H1 (cell line): Measurements from ENCODE around the gene KLHL17. TPM values are rescaled to one million over a fixed set of nuclear protein-coding genes. Genes with fewer than 3 reads are reported as not detected.

Experiments used
- CHD2 ChIP-seq: IDR thresholded peaks from 2 replicates; pipeline ENCODE4 v1.6.1; 2012; ENCODE audit warnings: low read length, improper control_type of control experiment
- CREB1 ChIP-seq: IDR thresholded peaks from 2 replicates; pipeline ENCODE4 v1.6.1; 2012; ENCODE audit warnings: inconsistent platforms
- POLR2A ChIP-seq, 2 experiments: IDR thresholded peaks; 1 replicate in 1 of 2; 2 replicates in 1 of 2; pipeline ENCODE4 v1.6.1; 2011; ENCODE audit warnings: low read depth in 2 of 2, low read length in 2 of 2, mild to moderate bottlenecking in 2 of 2; ENCODE audit errors: control extremely low read depth in 1 of 2
- SAP30 ChIP-seq: fragments of 300-600 bp; sonication (generic); IDR thresholded peaks from 2 replicates; pipeline ENCODE4 v1.7.1; 2012; ENCODE audit warnings: low read length, moderate library complexity, mild to moderate bottlenecking, inconsistent platforms; ENCODE audit not compliant: insufficient read depth, insufficient replicate concordance
- SIX5 ChIP-seq: IDR thresholded peaks from 2 replicates; pipeline ENCODE4 v1.6.1; 2011; ENCODE audit warnings: mild to moderate bottlenecking, low read depth, low read length
- TEAD4 ChIP-seq: IDR thresholded peaks from 2 replicates; pipeline ENCODE4 v1.6.1; 2012; ENCODE audit warnings: low read depth, low read length, inconsistent platforms, mixed read lengths
- polyA plus RNA-seq, 7 experiments: library from polyadenylated mRNA; depleted of rRNA in 3 of 7; stranded (reverse) in 5 of 7; unstranded in 2 of 7; fragments of >200 nt in 5 of 7; fragments of 200-250 nt in 2 of 7; gene quantifications; 1 replicate in 5 of 7; 2 replicates in 1 of 7; 4 replicates in 1 of 7; pipeline versions ENCODE4 v1.2.1 to v1.2.3, GENCODE V29; 2011 to 2013; ENCODE audit warnings: missing spikeins in 2 of 7, mixed read lengths in 2 of 7
- total RNA-seq: library from RNA; stranded (reverse); fragmentation: NEBNext Ultra II Directional; extraction: Animal tissue kit (Norgen Biotek cat#: 25700); gene quantifications from 2 replicates; pipeline ENCODE4 v1.2.1, GENCODE V29; 2021
- TF ChIP-seq, protein P1 (sequence below): IDR thresholded peaks from 2 replicates; pipeline ENCODE4 v1.6.1; 2012; ENCODE audit warnings: inconsistent platforms

Gene KLHL17
- total and polyA plus RNA-seq, 2 of the 8 experiments (the other 6 are each of a cell fraction or from before 2014, with no cell fraction given) = 32.6 to 36.1 TPM

DNA sequence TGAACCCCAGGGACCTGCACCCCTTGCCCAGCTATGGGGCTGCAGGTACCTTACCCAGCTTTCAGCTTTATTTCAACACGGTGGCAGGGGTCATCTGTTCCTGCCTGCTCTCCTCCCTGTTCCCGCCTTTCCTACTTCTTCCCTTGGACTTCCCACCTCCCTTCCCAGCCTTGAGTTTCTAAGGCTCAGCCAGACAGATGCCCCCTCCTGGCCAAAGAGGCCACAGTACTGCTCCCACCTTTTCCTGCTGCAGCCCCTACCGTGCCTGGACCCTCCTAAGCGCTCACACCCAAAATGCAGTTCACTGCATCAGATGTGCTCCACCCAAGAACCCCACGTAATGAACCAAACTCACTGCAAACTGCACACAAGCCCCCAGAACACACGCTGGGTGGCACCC lies 9.0 kb upstream of the KLHL17 start (continued):
- TF ChIP-seq, protein P1, sequence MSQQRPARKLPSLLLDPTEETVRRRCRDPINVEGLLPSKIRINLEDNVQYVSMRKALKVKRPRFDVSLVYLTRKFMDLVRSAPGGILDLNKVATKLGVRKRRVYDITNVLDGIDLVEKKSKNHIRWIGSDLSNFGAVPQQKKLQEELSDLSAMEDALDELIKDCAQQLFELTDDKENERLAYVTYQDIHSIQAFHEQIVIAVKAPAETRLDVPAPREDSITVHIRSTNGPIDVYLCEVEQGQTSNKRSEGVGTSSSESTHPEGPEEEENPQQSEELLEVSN = peak; percentile 79
- no peak for TF ChIP-seq CREB1
- TF ChIP-seq SIX5 = no peak
- no peak for TF ChIP-seq SAP30
- no peak for TF ChIP-seq CHD2
- no peak for TF ChIP-seq TEAD4
- no peak for TF ChIP-seq POLR2A (IDR thresholded peaks at IDR 0.05; ENCODE audit: control extremely low read depth in 1 of 2, low read depth in 2 of 2, low read length in 2 of 2)
